ENCODE data around the gene PEAK3. TPM values are rescaled to one million over a fixed set of nuclear protein-coding genes. Genes with fewer than 3 reads are reported as not detected.

PEAK3 gene
- polyA plus RNA-seq, 1 of the 3 experiments (the other 2 are of a cell fraction), result not detected

- Histone ChIP-seq H3K36me3 (replicated peaks in 1 of 2; ENCODE audit: control insufficient read depth in 1 of 2, insufficient read depth in 2 of 2, low read length in 1 of 2) (no peaks in the 10 kb centered on the region), H3K79me2 (ENCODE audit: insufficient read depth) (no peaks in the 10 kb centered on the region), H3K9ac (no peak overlapping the region), H3K4me2 (peak overlapping the region; percentile 15; the same call in 1 of the 2 replicates), H3K27ac (ENCODE audit: low read depth in 2 of 2, low read length in 1 of 2) (no peak overlapping the region), H3K9me3 (no peaks in the 10 kb centered on the region), H3K4me1 (ENCODE audit: control insufficient read depth in 1 of 2, insufficient read depth in 2 of 2, low read depth in 1 of 2, low read length in 1 of 2) (peaks cover 0 to 16% of the 10 kb centered on the region in 2 experiments; a peak in 1 of 4 replicates), H3K27me3 (ENCODE audit: insufficient read depth) (no peaks in the 10 kb centered on the region; the same call in 1 of the 2 replicates), H3K4me3 (ENCODE audit: low read depth in 2 of 2, low read length in 1 of 2) (no peak overlapping the region), H2AFZ (ENCODE audit: low read depth) (no peak overlapping the region), H4K20me1 (ENCODE audit: insufficient read depth) (no peaks in the 10 kb centered on the region), H3K9me2 (no peaks in the 10 kb centered on the region), H3F3A (replicated peaks; ENCODE audit: insufficient read depth) (peaks cover 6% of the 10 kb centered on the region)
- CTCF ChIA-PET, result interaction anchor here (0.8 to 13.0 kb wide), 9 partner anchors 11 to 387 kb away, joined by 3 to 284 read pairs (median 4); partner anchors contain the start of gene LSM7
- peak; percentile 79 for DNase-seq
- TF ChIP-seq FOXM1 (IDR thresholded peaks at IDR 0.05; ENCODE audit: low read depth) (no peak), RAD21 (IDR thresholded peaks at IDR 0.05; ENCODE audit: low read length) (no peak), TCF12 (IDR thresholded peaks at IDR 0.05) (peak; percentile 74), PBX3 (IDR thresholded peaks at IDR 0.05) (no peak), MXI1 (IDR thresholded peaks at IDR 0.05; ENCODE audit: low read depth, low read length) (no peak), MEF2A (IDR thresholded peaks at IDR 0.05; ENCODE audit: borderline replicate concordance, low read depth) (no peak), RXRA (IDR thresholded peaks at IDR 0.05; ENCODE audit: borderline replicate concordance, low read depth) (no peak), REST (IDR thresholded peaks at IDR 0.05; ENCODE audit: low read depth, low read length) (no peak), CTCF (IDR thresholded peaks at IDR 0.05) (no peak), SIN3A (IDR thresholded peaks at IDR 0.05; ENCODE audit: borderline replicate concordance, low read depth, low read length) (no peak), JUND (IDR thresholded peaks at IDR 0.05) (no peak), NRF1 (IDR thresholded peaks at IDR 0.05; ENCODE audit: low read depth, low read length) (no peak), FOXJ3 (CRISPR knock-in tag; IDR thresholded peaks at IDR 0.05) (no peak), RCOR1 (IDR thresholded peaks at IDR 0.05; ENCODE audit: low read length) (peak; percentile 62; the same call in 1 of the 2 replicates), MAX (IDR thresholded peaks at IDR 0.05; ENCODE audit: low read depth) (no peak), EP300 (IDR thresholded peaks at IDR 0.05; ENCODE audit: borderline replicate concordance in 1 of 2, low read depth in 1 of 2, low read length in 1 of 2) (0 out of 4 replicates have a peak, but pooled peaks of 1 of the 2 experiments have one; percentile 18), NFIC (IDR thresholded peaks at IDR 0.05; ENCODE audit: borderline replicate concordance) (peak; percentile 72; the same call in 1 of the 2 replicates), YY1 (IDR thresholded peaks at IDR 0.05; ENCODE audit: low read depth) (no peak)
- POLR2A ChIA-PET, result interaction anchor here (1.0 kb wide), 1 partner anchor 40 kb away, joined by 3 read pairs; no protein-coding TSS in a partner anchor
- 70% methylated on average over 12 of the region's 17 CpGs for WGBS (ENCODE audit: low lambda C conversion rate)
Measured at GRCh38 chr19:2309734-2310362, 27.9 kb upstream of the PEAK3 start.

Data from SK-N-SH (cell line).